CD4-positive, CD25-positive, alpha-beta regulatory T cell (primary cell): ENCODE data around the gene BIN1. TPM values are rescaled to one million over a fixed set of nuclear protein-coding genes. Genes with fewer than 3 reads are reported as not detected.

ENCODE experiments used
- ATAC-seq, 2 donors: fragments of 150-1000 bp; cut with Tn5 transposase; one replicate each; pipeline ENCODE4 v1.10.0; 2021; ENCODE audit warnings: low read depth in 2 of 2, moderate number of reproducible peaks in 2 of 2, moderate library complexity in 1 of 2
- DNase-seq, 3 donors: peaks; one replicate each; pipeline versions ENCODE4 v3.0.0 to v3.0.0-alpha.2; 2012 to 2022; ENCODE audit warnings: mixed read lengths in 1 of 3
- H3K27ac ChIP-seq: one replicate; pipeline ENCODE4 v1.7.0; 2013; ENCODE audit warnings: mild to moderate bottlenecking, low read length; ENCODE audit not compliant: insufficient read depth, poor library complexity, severe bottlenecking
- H3K27me3 ChIP-seq: one replicate; pipeline ENCODE4 v1.7.0; 2013; ENCODE audit warnings: low read length; ENCODE audit not compliant: control insufficient read depth, insufficient read depth
- H3K36me3 ChIP-seq: one replicate; pipeline ENCODE4 v1.7.0; 2013; ENCODE audit warnings: mild to moderate bottlenecking, low read length, moderate library complexity; ENCODE audit not compliant: control insufficient read depth, insufficient read depth
- H3K4me1 ChIP-seq: 2 replicates; pipeline ENCODE4 v1.7.0; 2013; ENCODE audit warnings: mild to moderate bottlenecking, low read length; ENCODE audit not compliant: insufficient read depth, control insufficient read depth, poor library complexity, severe bottlenecking
- H3K4me3 ChIP-seq: one replicate; pipeline ENCODE4 v1.7.0; 2013; ENCODE audit warnings: low read depth, mild to moderate bottlenecking, low read length, moderate library complexity
- H3K9me3 ChIP-seq, 2 experiments: 1 replicate in 1 of 2; 2 replicates in 1 of 2; pipeline ENCODE4 v1.7.0; 2013; ENCODE audit warnings: low read length in 2 of 2, mild to moderate bottlenecking in 1 of 2, moderate library complexity in 1 of 2; ENCODE audit not compliant: control insufficient read depth in 2 of 2
- H3K27ac Mint-ChIP-seq, 3 donors: one replicate each; pipeline ENCODE4 v1.8.0; 2020 to 2022; ENCODE audit warnings: mild to moderate bottlenecking in 3 of 3, mixed read lengths in 3 of 3, moderate library complexity in 2 of 3
- H3K27me3 Mint-ChIP-seq: one replicate; pipeline ENCODE4 v1.8.0; 2022; ENCODE audit warnings: mild to moderate bottlenecking, mixed read lengths
- H3K36me3 Mint-ChIP-seq: one replicate; pipeline ENCODE4 v1.8.0; 2020; ENCODE audit warnings: mixed read lengths
- H3K4me1 Mint-ChIP-seq, 4 donors: one replicate each; pipeline ENCODE4 v1.8.0; 2020 to 2022; ENCODE audit warnings: mixed read lengths in 4 of 4, mild to moderate bottlenecking in 1 of 4
- H3K4me3 Mint-ChIP-seq, 4 donors: one replicate each; pipeline ENCODE4 v1.8.0; 2020 to 2022; ENCODE audit warnings: mild to moderate bottlenecking in 4 of 4, mixed read lengths in 4 of 4, moderate library complexity in 3 of 4
- H3K9me3 Mint-ChIP-seq, 7 donors: one replicate each; pipeline ENCODE4 v1.8.0; 2020 to 2022; ENCODE audit warnings: mixed read lengths in 7 of 7, mild to moderate bottlenecking in 3 of 7, moderate library complexity in 2 of 7
- polyA plus RNA-seq, 4 donors: library from polyadenylated mRNA; unstranded; fragments of 300-500 nt; fragmentation: Illumina TruSeq; gene quantifications; one replicate each; pipeline ENCODE4 v1.2.3, GENCODE V29; 2021
- total RNA-seq: library from RNA; stranded (reverse); gene quantifications from one replicate; pipeline ENCODE4 v1.2.3, GENCODE V29; 2022

Gene BIN1
- total and polyA plus RNA-seq, 5 donors from 2014 or later, result 131 to 228 (median 164) TPM

DNA sequence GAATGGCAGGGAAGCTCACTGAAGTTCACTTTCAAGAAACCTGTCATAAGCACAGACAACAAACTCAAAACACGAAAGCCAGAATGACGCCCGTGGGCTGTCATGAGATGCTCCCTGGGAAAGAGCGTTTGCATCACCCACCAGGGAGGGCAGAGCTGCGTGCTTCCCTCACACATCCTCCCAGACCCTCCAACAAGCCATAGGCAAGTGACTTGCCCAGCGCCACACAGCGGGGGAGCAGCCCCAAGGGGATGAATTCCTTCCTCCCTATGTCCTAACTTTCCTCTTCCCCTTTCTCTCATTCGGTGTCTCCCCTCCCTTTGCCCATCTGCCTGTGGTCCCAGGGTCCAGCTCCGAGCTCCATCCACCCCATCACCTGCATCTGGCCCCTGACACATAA, 10.7 kb downstream of the BIN1 start:
- Histone ChIP-seq H3K4me3 (no peak overlapping the region), H3K36me3 (no peaks in the 10 kb centered on the region), H3K9me3 (no peaks in the 10 kb centered on the region), H3K4me1 (no peaks in the 10 kb centered on the region), H3K27me3 (no peaks in the 10 kb centered on the region), H3K27ac (no peak overlapping the region)
- ATAC-seq (no peak), DNase-seq (no peak)
- Mint-ChIP-seq H3K27me3 (no peaks in the 10 kb centered on the region), H3K36me3 (no peaks in the 10 kb centered on the region), H3K27ac (peak overlapping the region in 1 of 3 donors; percentile 60), H3K9me3 (no peaks in the 10 kb centered on the region), H3K4me3 (no peak overlapping the region), H3K4me1 (peaks cover 0 to 1% (median 0%) of the 10 kb centered on the region in 4 donors)

DNA sequence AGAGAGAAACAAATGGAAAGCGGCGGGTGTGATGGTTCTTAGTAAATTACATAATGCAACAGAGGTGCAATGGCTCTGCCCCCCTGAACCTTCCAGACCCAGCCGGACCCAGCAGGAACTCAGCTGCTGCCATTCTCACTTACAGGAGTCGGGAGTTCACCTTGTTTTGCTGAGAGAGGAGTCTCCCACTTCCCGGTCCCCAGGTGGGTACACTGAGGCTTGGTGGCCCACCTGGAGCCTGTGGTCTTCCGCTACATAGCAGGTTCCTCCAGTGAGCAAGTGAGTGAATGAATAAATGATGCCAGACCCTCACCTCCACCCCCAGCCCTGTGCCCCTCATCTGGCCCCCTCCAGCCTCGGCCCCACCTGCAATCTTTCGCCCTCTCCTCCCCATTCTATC, 11.2 kb downstream of the BIN1 start:
- H3K27ac ChIP-seq, result no peak overlapping the region
- no peaks in the 10 kb centered on the region for H3K9me3 ChIP-seq
- Mint-ChIP-seq H3K9me3 (no peaks in the 10 kb centered on the region), H3K4me1 (no peaks in the 10 kb centered on the region), H3K27ac (peak overlapping the region in 1 of 3 donors; percentile 60), H3K4me3 (no peak overlapping the region), H3K36me3 (no peaks in the 10 kb centered on the region), H3K27me3 (no peaks in the 10 kb centered on the region)
- no peaks in the 10 kb centered on the region for H3K4me1 ChIP-seq
- no peaks in the 10 kb centered on the region for H3K36me3 ChIP-seq
- H3K27me3 ChIP-seq, result no peaks in the 10 kb centered on the region
- no peak for ATAC-seq
- DNase-seq, result no peak
- no peak overlapping the region for H3K4me3 ChIP-seq

DNA sequence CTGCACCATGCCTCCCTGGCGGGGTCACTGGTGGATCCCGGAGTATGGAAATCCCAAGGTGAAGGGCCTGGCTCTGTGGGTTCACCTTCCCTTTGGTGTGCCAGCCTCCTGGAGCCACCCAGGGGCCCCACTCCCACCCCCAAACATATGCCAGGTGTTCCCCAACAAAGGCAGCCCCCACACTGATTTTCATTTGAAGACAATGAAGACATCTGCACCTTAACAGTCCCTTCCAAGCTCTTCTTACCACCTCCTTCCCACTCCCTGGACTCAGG, 11.7 kb downstream of the BIN1 start:
- no peak overlapping the region for H3K27ac Mint-ChIP-seq
- no peaks in the 10 kb centered on the region for H3K9me3 Mint-ChIP-seq

DNA sequence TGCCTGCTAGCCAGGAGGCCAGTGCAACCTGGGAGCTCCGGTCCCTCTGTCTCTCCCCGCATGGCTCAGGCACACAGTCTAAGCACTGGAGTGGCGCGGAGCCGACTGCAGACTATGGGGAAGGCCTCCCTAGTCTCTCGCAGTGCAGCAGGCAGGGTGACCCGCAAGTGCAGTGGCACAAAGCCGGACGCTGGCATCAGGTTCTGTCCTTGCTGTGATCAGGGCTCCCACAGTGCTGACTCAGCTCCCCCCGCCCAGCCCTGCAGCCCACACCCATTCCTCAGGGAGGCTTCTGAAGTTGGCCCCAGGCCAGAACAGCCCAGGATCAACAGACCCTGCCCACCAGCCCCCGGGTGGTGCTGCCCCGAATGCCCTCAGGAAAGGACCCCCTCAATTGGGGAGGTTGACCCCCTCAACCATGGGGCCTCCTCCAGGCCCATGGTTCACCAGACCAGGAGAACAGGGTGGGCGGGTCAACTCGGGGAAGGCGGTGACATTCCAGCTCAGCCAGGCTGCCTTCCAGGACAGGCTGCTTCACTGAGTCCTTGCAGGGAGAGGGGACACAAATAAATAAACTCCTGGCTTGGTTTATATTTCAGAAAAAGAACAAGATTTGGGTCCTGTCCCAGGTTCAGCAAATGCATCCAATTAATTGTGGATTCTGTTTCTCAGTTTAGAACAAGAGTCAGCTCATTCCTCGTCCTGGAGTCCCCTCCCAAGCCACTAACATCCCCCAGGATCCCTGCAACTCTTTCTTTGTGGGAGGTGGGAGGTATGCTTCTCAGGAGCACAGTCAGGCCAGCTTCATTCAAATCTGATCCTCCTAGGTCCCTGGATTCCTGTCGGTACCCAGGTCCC, 12.2 kb downstream of the BIN1 start:
- H3K27ac Mint-ChIP-seq, result no peak overlapping the region
- H3K9me3 Mint-ChIP-seq, result no peaks in the 10 kb centered on the region
- Histone ChIP-seq H3K27ac (no peak overlapping the region), H3K4me1 (no peaks in the 10 kb centered on the region), H3K36me3 (no peaks in the 10 kb centered on the region), H3K27me3 (no peaks in the 10 kb centered on the region), H3K4me3 (no peak overlapping the region), H3K9me3 (no peaks in the 10 kb centered on the region)
- no peaks in the 10 kb centered on the region for H3K36me3 Mint-ChIP-seq
- ATAC-seq (no peak), DNase-seq (no peak)
- no peaks in the 10 kb centered on the region for H3K4me1 Mint-ChIP-seq
- no peaks in the 10 kb centered on the region for H3K27me3 Mint-ChIP-seq
- H3K4me3 Mint-ChIP-seq, result no peak overlapping the region

More for the DNA sequence above, 11.7 kb downstream of the BIN1 start:
- H3K27me3 ChIP-seq, result no peaks in the 10 kb centered on the region
- H3K4me3 Mint-ChIP-seq, result no peak overlapping the region
- H3K9me3 ChIP-seq, result no peaks in the 10 kb centered on the region
- DNase-seq (no peak), ATAC-seq (no peak)
- no peaks in the 10 kb centered on the region for H3K4me1 Mint-ChIP-seq
- no peaks in the 10 kb centered on the region for H3K4me1 ChIP-seq
- no peaks in the 10 kb centered on the region for H3K27me3 Mint-ChIP-seq
- no peak overlapping the region for H3K27ac ChIP-seq
- no peaks in the 10 kb centered on the region for H3K36me3 Mint-ChIP-seq
- H3K4me3 ChIP-seq, result no peak overlapping the region
- H3K36me3 ChIP-seq, result no peaks in the 10 kb centered on the region

DNA sequence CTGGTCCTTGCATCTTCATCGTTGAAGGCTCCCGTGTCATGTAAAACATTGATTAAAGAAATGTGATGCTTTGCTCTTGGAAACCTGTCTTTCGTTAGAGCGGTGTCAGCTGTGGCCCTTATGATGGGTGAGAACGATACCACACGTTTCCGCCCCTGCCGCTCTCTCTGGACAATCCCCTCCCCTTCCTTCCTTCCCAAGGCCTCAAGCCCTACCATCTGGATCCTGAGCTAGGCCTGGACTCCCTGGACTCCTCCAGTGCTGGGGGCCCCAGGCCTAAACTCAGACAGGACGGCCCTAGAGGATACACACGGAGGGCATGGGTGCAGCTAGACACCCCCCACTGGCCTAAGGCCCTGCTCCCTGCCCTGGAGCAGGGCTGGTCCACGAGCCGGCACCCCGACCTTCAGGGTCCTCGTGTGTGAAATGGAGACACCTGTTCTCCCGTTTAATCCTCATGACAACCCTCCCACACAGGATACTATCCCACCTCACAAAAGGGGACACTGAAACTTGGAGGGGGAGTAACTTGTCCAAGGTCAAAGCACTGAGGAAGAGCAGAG, 13.2 kb downstream of the BIN1 start:
- Histone ChIP-seq H3K27ac (no peak overlapping the region), H3K4me1 (no peaks in the 10 kb centered on the region), H3K9me3 (no peaks in the 10 kb centered on the region), H3K27me3 (no peaks in the 10 kb centered on the region), H3K36me3 (no peaks in the 10 kb centered on the region), H3K4me3 (no peak overlapping the region)
- Mint-ChIP-seq H3K4me3 (no peak overlapping the region), H3K27me3 (no peaks in the 10 kb centered on the region), H3K36me3 (no peaks in the 10 kb centered on the region), H3K4me1 (no peaks in the 10 kb centered on the region), H3K9me3 (no peaks in the 10 kb centered on the region), H3K27ac (no peak overlapping the region)
- DNase-seq (no peak), ATAC-seq (no peak)

DNA sequence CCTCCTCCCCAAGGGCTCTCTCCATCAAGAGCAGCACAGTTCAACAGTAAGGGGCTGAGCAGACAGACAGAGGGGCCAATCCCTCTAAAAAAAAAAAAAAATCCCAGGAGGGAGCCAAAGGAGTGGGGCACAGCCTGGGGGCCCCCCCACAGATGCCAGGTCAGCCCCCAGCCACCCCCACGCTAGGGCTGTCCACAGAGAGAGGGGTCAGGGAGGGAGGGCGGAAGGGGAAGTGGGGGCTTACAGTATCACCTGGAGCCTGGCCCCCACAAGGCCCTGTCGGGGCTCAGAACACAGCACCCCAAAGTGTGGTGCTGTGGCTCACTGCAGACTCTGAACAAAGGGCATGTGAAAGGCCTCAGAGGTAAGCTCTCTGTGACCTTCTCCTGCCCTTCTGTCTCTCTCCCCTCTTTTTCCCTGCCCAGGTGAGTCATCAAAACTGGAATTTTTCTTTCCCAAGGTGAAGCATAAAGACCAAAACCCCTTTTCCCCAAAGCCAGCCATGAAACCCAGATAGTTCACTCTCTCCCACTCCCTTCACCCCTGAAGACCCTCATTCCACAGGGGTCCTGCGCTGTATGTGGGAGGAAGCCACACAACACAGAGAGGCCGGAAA, 13.9 kb downstream of the BIN1 start:
- H3K4me1 ChIP-seq, result no peaks in the 10 kb centered on the region
- H3K9me3 ChIP-seq, result no peaks in the 10 kb centered on the region
- ATAC-seq, result no peak
- no peak overlapping the region for H3K4me3 ChIP-seq
- Mint-ChIP-seq H3K4me1 (no peaks in the 10 kb centered on the region), H3K9me3 (no peaks in the 10 kb centered on the region), H3K27me3 (no peaks in the 10 kb centered on the region), H3K36me3 (no peaks in the 10 kb centered on the region), H3K4me3 (no peak overlapping the region), H3K27ac (peak overlapping the region in 1 of 3 donors; percentile 51)
- no peaks in the 10 kb centered on the region for H3K27me3 ChIP-seq
- no peak for DNase-seq
- H3K36me3 ChIP-seq, result no peaks in the 10 kb centered on the region
- no peak overlapping the region for H3K27ac ChIP-seq

DNA sequence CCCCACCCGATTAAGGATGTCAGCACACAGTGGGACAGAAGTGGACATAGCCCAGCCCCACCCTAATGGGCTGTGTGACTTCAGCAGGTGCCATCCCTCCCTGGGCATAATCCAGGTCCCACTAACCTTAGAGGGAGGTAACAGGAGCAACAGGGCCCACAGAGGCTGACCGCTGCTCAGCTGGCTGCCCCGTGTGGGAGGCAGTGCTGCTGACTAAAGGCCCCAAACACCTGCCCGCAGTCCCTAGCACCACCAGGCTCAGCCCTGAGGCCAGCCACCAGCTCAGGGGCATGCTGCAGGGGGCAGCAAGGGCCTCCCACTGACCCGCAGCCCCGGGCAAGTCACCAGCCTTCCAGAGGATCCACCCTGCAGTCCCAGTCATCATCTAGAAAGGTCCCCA, 14.6 kb downstream of the BIN1 start:
- no peaks in the 10 kb centered on the region for H3K36me3 Mint-ChIP-seq
- DNase-seq, result no peak
- no peak overlapping the region for H3K27ac Mint-ChIP-seq
- no peaks in the 10 kb centered on the region for H3K4me1 Mint-ChIP-seq
- no peak overlapping the region for H3K4me3 ChIP-seq
- no peak overlapping the region for H3K27ac ChIP-seq
- H3K4me1 ChIP-seq, result no peaks in the 10 kb centered on the region
- no peaks in the 10 kb centered on the region for H3K9me3 ChIP-seq
- H3K27me3 ChIP-seq, result no peaks in the 10 kb centered on the region
- H3K9me3 Mint-ChIP-seq, result no peaks in the 10 kb centered on the region
- H3K27me3 Mint-ChIP-seq, result no peaks in the 10 kb centered on the region
- no peak overlapping the region for H3K4me3 Mint-ChIP-seq
- H3K36me3 ChIP-seq, result no peaks in the 10 kb centered on the region
- no peak for ATAC-seq

DNA sequence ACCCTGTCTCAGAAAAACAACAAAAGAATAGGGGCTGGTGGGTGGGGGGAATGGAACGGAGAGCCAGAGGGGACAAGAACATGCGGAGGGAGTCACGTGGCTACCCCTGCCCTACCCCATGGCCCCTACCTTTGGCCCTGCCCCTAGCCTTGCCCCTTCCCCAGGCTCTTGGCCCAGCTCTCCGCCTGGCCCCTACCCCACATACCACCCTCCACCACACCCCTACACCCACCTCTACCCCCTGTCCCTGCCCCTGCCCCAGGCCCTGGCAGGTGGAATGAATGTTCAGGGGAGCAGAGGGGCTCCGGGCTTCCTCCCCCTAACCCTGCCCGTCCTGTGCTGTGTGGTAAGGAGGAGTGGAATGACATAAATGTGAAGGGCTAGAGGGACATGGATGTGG, 15.1 kb downstream of the BIN1 start:
- no peaks in the 10 kb centered on the region for H3K4me1 Mint-ChIP-seq
- Histone ChIP-seq H3K36me3 (no peaks in the 10 kb centered on the region), H3K4me3 (no peak overlapping the region), H3K9me3 (no peaks in the 10 kb centered on the region), H3K4me1 (no peaks in the 10 kb centered on the region), H3K27ac (no peak overlapping the region), H3K27me3 (no peaks in the 10 kb centered on the region)
- H3K27me3 Mint-ChIP-seq, result no peaks in the 10 kb centered on the region
- no peaks in the 10 kb centered on the region for H3K9me3 Mint-ChIP-seq
- no peaks in the 10 kb centered on the region for H3K36me3 Mint-ChIP-seq
- DNase-seq, result no peak
- no peak overlapping the region for H3K27ac Mint-ChIP-seq
- no peak overlapping the region for H3K4me3 Mint-ChIP-seq
- no peak for ATAC-seq
